HT1080 (cell line): Measurements from ENCODE around the gene TEDC1. TPM values are rescaled to one million over a fixed set of nuclear protein-coding genes. Genes with fewer than 3 reads are reported as not detected.
"Not testable (repeated sequence)": the region's sequence is repeated elsewhere in the genome, so short reads cannot be mapped to it uniquely, and the experiment has no call there.

Experiments
- DNase-seq: peaks from one replicate; pipeline ENCODE4 v3.0.0-alpha.2; 2015; ENCODE audit warnings: low read depth
- total RNA-seq: library from RNA; depleted of rRNA; stranded (reverse); fragments of >200 nt; shearing (Covaris generic); gene quantifications from 2 replicates; pipeline ENCODE4 v1.2.3, GENCODE V29; 2014; rRNA removed

TEDC1 gene
- total RNA-seq, 1 experiment from 2014 or later: 50.2 TPM

GRCh38 chr14:105536691-105537579 lies 45.9 kb downstream of the TEDC1 start:
- DNase-seq: no peak

GRCh38 chr14:105537580-105538474 lies 46.8 kb downstream of the TEDC1 start:
- DNase-seq: no peak

GRCh38 chr14:105538481-105539049 lies 47.5 kb downstream of the TEDC1 start:
- no peak for DNase-seq

- no peak for DNase-seq
These were observed 49.8 kb downstream of the TEDC1 start for GRCh38 chr14:105540811-105541210.

GRCh38 chr14:105541218-105541875 lies 50.3 kb downstream of the TEDC1 start:
- DNase-seq: no peak

GRCh38 chr14:105545676-105546075 lies 54.6 kb downstream of the TEDC1 start:
- DNase-seq: not testable (repeated sequence)

GRCh38 chr14:105546410-105546809 lies 55.4 kb downstream of the TEDC1 start:
- not testable (repeated sequence) for DNase-seq

- DNase-seq: not testable (repeated sequence)
These were observed 56.0 kb downstream of the TEDC1 start for GRCh38 chr14:105547072-105547471.

GRCh38 chr14:105547741-105548169 lies 56.7 kb downstream of the TEDC1 start:
- no peak for DNase-seq

Other genes starting within 250 kb of the TEDC1 start
- 8.3 and 9.3 TPM in 2 replicates for gene BTBD6, start 242.7 kb upstream of the TEDC1 start, total RNA-seq
- gene BRF1, start 190.2 kb upstream of the TEDC1 start, total RNA-seq: 25.4 and 25.6 TPM in 2 replicates
- 33.0 and 33.3 TPM in 2 replicates for gene PACS2, start 176.5 kb upstream of the TEDC1 start, total RNA-seq
- gene TEX22, start 92.7 kb upstream of the TEDC1 start, total RNA-seq: 0.20 TPM in 1 of 2 replicates, not detected in the other
- gene MTA1, start 71.4 kb upstream of the TEDC1 start, total RNA-seq: 57.8 and 78.4 TPM in 2 replicates
- gene CRIP2, start 16.4 kb upstream of the TEDC1 start, total RNA-seq: 99.3 and 127 TPM in 2 replicates
- gene CRIP1, start 4.4 kb upstream of the TEDC1 start, total RNA-seq: 1.8 TPM in 1 of 2 replicates, not detected in the other
- 3.5 and 4.4 TPM in 2 replicates for gene TMEM121, start 35.3 kb downstream of the TEDC1 start, total RNA-seq